ENCODE results near the gene IGF2BP2. TPM values are rescaled to one million over a fixed set of nuclear protein-coding genes. Genes with fewer than 3 reads are reported as not detected.

IGF2BP2 gene
- total and polyA plus RNA-seq, 9 of the 15 experiments (the other 6 are each of a cell fraction or from before 2014, with no cell fraction given), result 3.2 to 59.6 (median 30.5) TPM

- TF ChIP-seq KLF10 (CRISPR knock-in tag; IDR thresholded peaks at IDR 0.05) (no peak), SRSF7 (optimal IDR thresholded peaks at IDR 0.05; ENCODE audit: low read depth, low read length) (no peak), MNT (conservative IDR thresholded peaks at IDR 0.05) (0 out of 4 replicates have a peak, but pooled peaks of 1 of the 2 experiments have one; percentile 32), CREM (IDR thresholded peaks at IDR 0.05; ENCODE audit: low read depth) (peak; percentile 56), TEAD1 (CRISPR knock-in tag; IDR thresholded peaks at IDR 0.05) (no peak), ZNF146 (CRISPR knock-in tag; IDR thresholded peaks at IDR 0.05; ENCODE audit: unreplicated experiment) (no peak), E2F1 (CRISPR knock-in tag; IDR thresholded peaks at IDR 0.05) (no peak), SRSF3 (IDR thresholded peaks at IDR 0.05; ENCODE audit: insufficient read depth, low read length) (no peak), CEBPB (tag; IDR thresholded peaks at IDR 0.05) (peak; percentile 52; the same call in 1 of the 2 replicates), ZNF655 (CRISPR knock-in tag; IDR thresholded peaks at IDR 0.05) (no peak), NCOA1 (IDR thresholded peaks at IDR 0.05; ENCODE audit: low read depth) (no peak), RBM17 (IDR thresholded peaks at IDR 0.05; ENCODE audit: borderline replicate concordance, low read depth, low read length) (no peak), ZNF707 (CRISPR knock-in tag; conservative IDR thresholded peaks at IDR 0.05) (no peak), HDAC6 (IDR thresholded peaks at IDR 0.05; ENCODE audit: low read depth, low read length) (no peak)
These were observed 90.1 kb downstream of the IGF2BP2 start (continued) for GRCh38 chr3:185734725-185735096.
